ENCODE results near the gene HOXA5.
A peak's percentile ranks its signal among the peaks of the same experiment; 100 is the strongest.

HOXA5 gene

GRCh38 chr7:27133409-27134231, 9.9 kb downstream of the HOXA5 start:
- peak overlapping the region; percentile 52; the same call in 1 of the 2 replicates for H3K4me2 ChIP-seq
- no peaks in the 10 kb centered on the region for H4K20me1 ChIP-seq (ENCODE audit: insufficient read depth)
- no peaks in the 10 kb centered on the region for H3K36me3 ChIP-seq (ENCODE audit: insufficient read depth)
- H2AFZ ChIP-seq (ENCODE audit: low read depth): no peak overlapping the region
- no peaks in the 10 kb centered on the region; the same call in 1 of the 2 replicates for H3K79me2 ChIP-seq (ENCODE audit: insufficient read depth, low read depth)
- TF ChIP-seq, protein P1, sequence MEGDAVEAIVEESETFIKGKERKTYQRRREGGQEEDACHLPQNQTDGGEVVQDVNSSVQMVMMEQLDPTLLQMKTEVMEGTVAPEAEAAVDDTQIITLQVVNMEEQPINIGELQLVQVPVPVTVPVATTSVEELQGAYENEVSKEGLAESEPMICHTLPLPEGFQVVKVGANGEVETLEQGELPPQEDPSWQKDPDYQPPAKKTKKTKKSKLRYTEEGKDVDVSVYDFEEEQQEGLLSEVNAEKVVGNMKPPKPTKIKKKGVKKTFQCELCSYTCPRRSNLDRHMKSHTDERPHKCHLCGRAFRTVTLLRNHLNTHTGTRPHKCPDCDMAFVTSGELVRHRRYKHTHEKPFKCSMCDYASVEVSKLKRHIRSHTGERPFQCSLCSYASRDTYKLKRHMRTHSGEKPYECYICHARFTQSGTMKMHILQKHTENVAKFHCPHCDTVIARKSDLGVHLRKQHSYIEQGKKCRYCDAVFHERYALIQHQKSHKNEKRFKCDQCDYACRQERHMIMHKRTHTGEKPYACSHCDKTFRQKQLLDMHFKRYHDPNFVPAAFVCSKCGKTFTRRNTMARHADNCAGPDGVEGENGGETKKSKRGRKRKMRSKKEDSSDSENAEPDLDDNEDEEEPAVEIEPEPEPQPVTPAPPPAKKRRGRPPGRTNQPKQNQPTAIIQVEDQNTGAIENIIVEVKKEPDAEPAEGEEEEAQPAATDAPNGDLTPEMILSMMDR (conservative IDR thresholded peaks at IDR 0.05; ENCODE audit: low read depth, low read length): no peak
- H3K4me1 ChIP-seq (ENCODE audit: low read depth, poor library complexity, severe bottlenecking): peaks cover 36% of the 10 kb centered on the region
- H3K27ac ChIP-seq: no peak overlapping the region
- H3K4me3 ChIP-seq (IDR thresholded peaks at IDR 0.05; ENCODE audit: insufficient read depth, low read depth, low read length): no peak overlapping the region
- H3K9ac ChIP-seq: no peak overlapping the region
- H3K27me3 ChIP-seq (ENCODE audit: insufficient read depth, low read depth): no peaks in the 10 kb centered on the region

- Histone ChIP-seq H3K4me3 (IDR thresholded peaks at IDR 0.05; ENCODE audit: insufficient read depth, low read depth, low read length) (no peak overlapping the region), H3K4me2 (no peak overlapping the region), H3K79me2 (ENCODE audit: insufficient read depth, low read depth) (no peaks in the 10 kb centered on the region; the same call in 1 of the 2 replicates), H2AFZ (ENCODE audit: low read depth) (no peak overlapping the region), H4K20me1 (ENCODE audit: insufficient read depth) (no peaks in the 10 kb centered on the region), H3K4me1 (ENCODE audit: low read depth, poor library complexity, severe bottlenecking) (peaks cover 41% of the 10 kb centered on the region), H3K9ac (no peak overlapping the region), H3K27me3 (ENCODE audit: insufficient read depth, low read depth) (no peaks in the 10 kb centered on the region), H3K27ac (no peak overlapping the region), H3K36me3 (ENCODE audit: insufficient read depth) (no peaks in the 10 kb centered on the region)
- TF ChIP-seq, protein P1 (conservative IDR thresholded peaks at IDR 0.05; ENCODE audit: low read depth, low read length): no peak
Observed at GRCh38 chr7:27132978-27133377, 10.5 kb downstream of the HOXA5 start.

- Histone ChIP-seq H3K27ac (no peak overlapping the region), H3K9ac (no peak overlapping the region), H3K4me3 (IDR thresholded peaks at IDR 0.05; ENCODE audit: insufficient read depth, low read depth, low read length) (no peak overlapping the region), H3K4me1 (ENCODE audit: low read depth, poor library complexity, severe bottlenecking) (peaks cover 45% of the 10 kb centered on the region), H3K27me3 (ENCODE audit: insufficient read depth, low read depth) (no peaks in the 10 kb centered on the region), H3K36me3 (ENCODE audit: insufficient read depth) (no peaks in the 10 kb centered on the region), H4K20me1 (ENCODE audit: insufficient read depth) (no peaks in the 10 kb centered on the region), H2AFZ (ENCODE audit: low read depth) (no peak overlapping the region), H3K4me2 (no peak overlapping the region), H3K79me2 (ENCODE audit: insufficient read depth, low read depth) (no peaks in the 10 kb centered on the region; the same call in 1 of the 2 replicates)
- TF ChIP-seq, protein P1 (conservative IDR thresholded peaks at IDR 0.05; ENCODE audit: low read depth, low read length): no peak
Observed at GRCh38 chr7:27132214-27132613, 11.3 kb downstream of the HOXA5 start.

GRCh38 chr7:27131390-27131819, 12.1 kb downstream of the HOXA5 start:
- peak overlapping the region; percentile 58 for H3K4me3 ChIP-seq (IDR thresholded peaks at IDR 0.05; ENCODE audit: insufficient read depth, low read depth, low read length)
- no peaks in the 10 kb centered on the region for H3K27me3 ChIP-seq (ENCODE audit: insufficient read depth, low read depth)
- TF ChIP-seq, protein P1 (conservative IDR thresholded peaks at IDR 0.05; ENCODE audit: low read depth, low read length): no peak

More at GRCh38 chr7:27131390-27131819, 12.1 kb downstream of the HOXA5 start:
- peak overlapping the region; percentile 44 for H3K4me2 ChIP-seq
- no peaks in the 10 kb centered on the region for H4K20me1 ChIP-seq (ENCODE audit: insufficient read depth)
- peak overlapping the region; percentile 94 for H3K9ac ChIP-seq
- H3K36me3 ChIP-seq (ENCODE audit: insufficient read depth): no peaks in the 10 kb centered on the region
- H3K79me2 ChIP-seq (ENCODE audit: insufficient read depth, low read depth): no peaks in the 10 kb centered on the region; the same call in 1 of the 2 replicates
- peaks cover 45% of the 10 kb centered on the region for H3K4me1 ChIP-seq (ENCODE audit: low read depth, poor library complexity, severe bottlenecking)
- peak overlapping the region; percentile 94 for H3K27ac ChIP-seq
- H2AFZ ChIP-seq (ENCODE audit: low read depth): peak overlapping the region; percentile 79

Data from KMS-11 (cell line).